ENCODE measurements around the gene RASSF5. TPM values are rescaled to one million over a fixed set of nuclear protein-coding genes. Genes with fewer than 3 reads are reported as not detected.

Gene RASSF5
- total RNA-seq, 2 experiments from 2014 or later: 211 TPM

Small RNAs within 50 kb of the gene (microRNA-seq; reads per million reads assigned to microRNA genes)
- gene MIR6769B: 9.1 reads per million, percentile 12 among the genes with 10 or more reads in this experiment

Other genes with a start within 250 kb of the RASSF5 start
- gene IKBKE, start 37.1 kb upstream of the RASSF5 start, total RNA-seq: 10 to 100 TPM; 83.5 to 84.0 TPM
- 10 to 100 TPM; 40.6 to 43.7 TPM for gene EIF2D, start 104.9 kb downstream of the RASSF5 start, total RNA-seq
- gene DYRK3, start 128.0 kb downstream of the RASSF5 start, total RNA-seq: 1 to 10 TPM; 2.7 TPM
- gene MAPKAPK2, start 177.4 kb downstream of the RASSF5 start, total RNA-seq: 10 to 100 TPM; 72.6 to 74.9 TPM